CD8-positive, alpha-beta memory T cell (primary cell): Measurements from ENCODE around the gene DST. TPM values are rescaled to one million over a fixed set of nuclear protein-coding genes. Genes with fewer than 3 reads are reported as not detected.

Experiments
- CTCF ChIA-PET: fragments of 350-600 bp; sonication (Branson Sonifier 250); formaldehyde crosslinking; loops from one replicate; lab custom pipeline; 2021; ENCODE audit warnings: antibody characterized with exemption; lab: Charles Lee
- POLR2A ChIA-PET: fragments of 350-600 bp; sonication (Branson Sonifier 250); formaldehyde crosslinking; loops from one replicate; lab custom pipeline; 2021; ENCODE audit warnings: antibody characterized with exemption; lab: Charles Lee
- DNase-seq, 5 donors: peaks; one replicate each; pipeline versions ENCODE4 v3.0.0 to v3.0.0-alpha.2; 2020 to 2022; ENCODE audit warnings: mixed read lengths in 1 of 5
- H3K27ac ChIP-seq: one replicate; pipeline ENCODE4 v1.7.0; 2013; ENCODE audit warnings: low read depth, mild to moderate bottlenecking, low read length, moderate library complexity
- H3K27me3 ChIP-seq: 2 replicates; pipeline ENCODE4 v1.7.0; 2013; ENCODE audit warnings: low read length, mild to moderate bottlenecking; ENCODE audit not compliant: insufficient read depth, poor library complexity, severe bottlenecking
- H3K36me3 ChIP-seq: 2 replicates; pipeline ENCODE4 v1.7.0; 2013; ENCODE audit warnings: mild to moderate bottlenecking, low read length, moderate library complexity; ENCODE audit not compliant: insufficient read depth
- H3K4me1 ChIP-seq: 2 replicates; pipeline ENCODE4 v1.7.0; 2013; ENCODE audit warnings: mild to moderate bottlenecking, low read length, moderate library complexity; ENCODE audit not compliant: insufficient read depth
- H3K4me3 ChIP-seq: 2 replicates; pipeline ENCODE4 v1.7.0; 2013; ENCODE audit warnings: mild to moderate bottlenecking, low read length
- H3K9me3 ChIP-seq: 2 replicates; pipeline ENCODE4 v1.7.0; 2013; ENCODE audit warnings: mild to moderate bottlenecking, low read length
- H3K27ac Mint-ChIP-seq, 8 donors: one replicate each; pipeline ENCODE4 v1.8.0; 2020 to 2021; ENCODE audit warnings: mixed read lengths in 8 of 8, mild to moderate bottlenecking in 6 of 8, inconsistent platforms in 3 of 8, moderate library complexity in 3 of 8
- H3K27me3 Mint-ChIP-seq, 2 donors: one replicate each; pipeline ENCODE4 v1.8.0; 2020 to 2021; ENCODE audit warnings: mixed read lengths in 2 of 2, mild to moderate bottlenecking in 1 of 2, moderate library complexity in 1 of 2
- H3K36me3 Mint-ChIP-seq, 3 donors: one replicate each; pipeline ENCODE4 v1.8.0; 2020 to 2021; ENCODE audit warnings: mixed read lengths in 3 of 3, inconsistent platforms in 1 of 3, mild to moderate bottlenecking in 1 of 3
- H3K4me1 Mint-ChIP-seq, 3 donors: one replicate each; pipeline ENCODE4 v1.8.0; 2020 to 2021; ENCODE audit warnings: mixed read lengths in 3 of 3, inconsistent platforms in 1 of 3, mild to moderate bottlenecking in 1 of 3
- H3K4me3 Mint-ChIP-seq, 7 donors: one replicate each; pipeline ENCODE4 v1.8.0; 2020 to 2021; ENCODE audit warnings: mixed read lengths in 7 of 7, mild to moderate bottlenecking in 6 of 7, moderate library complexity in 4 of 7, inconsistent platforms in 2 of 7
- H3K9me3 Mint-ChIP-seq, 5 donors: one replicate each; pipeline ENCODE4 v1.8.0; 2020 to 2022; ENCODE audit warnings: mixed read lengths in 5 of 5, mild to moderate bottlenecking in 3 of 5, moderate library complexity in 2 of 5, inconsistent platforms in 1 of 5
- polyA plus RNA-seq: library from polyadenylated mRNA; unstranded; fragments of 300-500 nt; fragmentation: Illumina TruSeq; gene quantifications from one replicate; pipeline ENCODE4 v1.2.3, GENCODE V29; 2021
- total RNA-seq, 2 experiments: library from RNA; stranded (reverse); gene quantifications; one replicate each; pipeline ENCODE4 v1.2.3, GENCODE V29; 2021

Gene DST
- total and polyA plus RNA-seq, 3 experiments from 2014 or later: 0.95 to 1.9 (median 1.7) TPM

DNA sequence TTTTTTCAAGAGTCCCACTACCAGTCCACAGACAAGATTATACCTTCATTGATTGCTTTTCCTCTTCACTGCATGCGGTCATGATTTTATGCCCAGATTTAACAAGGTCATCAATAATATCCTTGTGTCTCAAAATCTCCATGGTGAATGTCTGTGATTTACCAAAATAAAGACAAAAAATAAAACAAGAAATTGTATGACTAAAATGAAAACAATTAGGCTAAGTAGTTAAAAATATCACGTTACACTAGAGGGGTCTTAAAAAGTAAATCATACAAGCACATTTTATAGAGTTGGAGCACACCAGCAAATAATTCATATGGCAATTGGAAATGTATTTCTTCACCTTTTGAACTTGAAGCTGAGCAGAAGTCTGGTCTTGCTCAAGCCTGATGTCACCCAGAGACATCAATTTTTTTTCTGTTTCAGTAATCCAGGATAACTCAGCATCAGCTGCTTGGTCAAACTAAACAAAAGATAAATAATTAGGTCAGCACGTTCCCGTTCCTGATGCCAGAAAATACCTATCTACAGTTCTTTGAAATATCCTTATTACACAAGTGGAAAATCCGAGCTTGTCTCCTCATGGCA is 125.4 kb downstream of the DST start:
- Histone ChIP-seq H3K4me3 (no peak overlapping the region), H3K36me3 (no peaks in the 10 kb centered on the region), H3K4me1 (no peaks in the 10 kb centered on the region), H3K9me3 (no peaks in the 10 kb centered on the region), H3K27me3 (no peaks in the 10 kb centered on the region), H3K27ac (no peak overlapping the region)
- DNase-seq: no peak
- no peaks in the 10 kb centered on the region for H3K27me3 Mint-ChIP-seq
- no peak overlapping the region for H3K27ac Mint-ChIP-seq
- CTCF ChIA-PET: no interaction called here
- no peak overlapping the region for H3K4me3 Mint-ChIP-seq
- H3K4me1 Mint-ChIP-seq: no peaks in the 10 kb centered on the region
- H3K36me3 Mint-ChIP-seq: no peaks in the 10 kb centered on the region
- peaks cover 3 to 8% (median 7%) of the 10 kb centered on the region in 5 donors for H3K9me3 Mint-ChIP-seq
- POLR2A ChIA-PET: no interaction called here

- Histone ChIP-seq H3K36me3 (no peaks in the 10 kb centered on the region), H3K4me3 (no peak overlapping the region), H3K27ac (no peak overlapping the region), H3K9me3 (no peaks in the 10 kb centered on the region), H3K27me3 (no peaks in the 10 kb centered on the region), H3K4me1 (no peaks in the 10 kb centered on the region)
- CTCF ChIA-PET: no interaction called here
- Mint-ChIP-seq H3K9me3 (peaks cover under 1 to 7% (median 5%) of the 10 kb centered on the region in 5 donors), H3K4me1 (no peaks in the 10 kb centered on the region), H3K27ac (no peak overlapping the region), H3K4me3 (no peak overlapping the region), H3K27me3 (no peaks in the 10 kb centered on the region), H3K36me3 (no peaks in the 10 kb centered on the region)
- DNase-seq: no peak
- POLR2A ChIA-PET: no interaction called here
Measured at GRCh38 chr6:56516003-56516402, 126.7 kb downstream of the DST start.

GRCh38 chr6:56515081-56515905 is 127.4 kb downstream of the DST start:
- no peak for DNase-seq
- Mint-ChIP-seq H3K27me3 (no peaks in the 10 kb centered on the region), H3K36me3 (no peaks in the 10 kb centered on the region), H3K4me1 (no peaks in the 10 kb centered on the region), H3K4me3 (no peak overlapping the region), H3K9me3 (peaks cover 0 to 7% (median 5%) of the 10 kb centered on the region in 5 donors), H3K27ac (no peak overlapping the region)
- Histone ChIP-seq H3K9me3 (no peaks in the 10 kb centered on the region), H3K4me1 (no peaks in the 10 kb centered on the region), H3K27ac (no peak overlapping the region), H3K4me3 (no peak overlapping the region), H3K27me3 (no peaks in the 10 kb centered on the region), H3K36me3 (no peaks in the 10 kb centered on the region)
- POLR2A ChIA-PET: no interaction called here
- CTCF ChIA-PET: no interaction called here

DNA sequence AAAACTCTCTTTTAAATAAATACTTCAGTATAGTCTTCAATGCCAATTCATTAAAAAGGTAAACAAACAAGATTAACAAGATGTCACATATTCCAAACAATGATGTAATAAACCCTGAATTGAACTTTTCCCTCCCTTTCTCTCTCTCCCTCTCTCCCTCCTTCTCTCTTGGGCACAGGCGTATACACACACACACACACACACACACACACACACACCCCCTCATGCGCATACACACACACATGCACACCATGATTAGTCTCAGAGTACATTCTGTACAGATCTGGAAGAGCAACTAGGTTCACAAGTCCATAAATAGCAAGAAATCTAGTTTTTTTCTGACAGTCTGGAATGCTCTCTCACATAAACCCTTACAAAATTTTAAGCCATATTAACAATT is 128.3 kb downstream of the DST start:
- Histone ChIP-seq H3K9me3 (no peaks in the 10 kb centered on the region), H3K27ac (no peak overlapping the region), H3K4me1 (no peaks in the 10 kb centered on the region), H3K4me3 (no peak overlapping the region), H3K27me3 (no peaks in the 10 kb centered on the region), H3K36me3 (no peaks in the 10 kb centered on the region)
- CTCF ChIA-PET: no interaction called here
- H3K27ac Mint-ChIP-seq: no peak overlapping the region
- POLR2A ChIA-PET: no interaction called here
- peaks cover 0 to 4% (median 0%) of the 10 kb centered on the region in 5 donors for H3K9me3 Mint-ChIP-seq
- DNase-seq: no peak
- no peak overlapping the region for H3K4me3 Mint-ChIP-seq
- H3K27me3 Mint-ChIP-seq: no peaks in the 10 kb centered on the region
- no peaks in the 10 kb centered on the region for H3K36me3 Mint-ChIP-seq
- no peaks in the 10 kb centered on the region for H3K4me1 Mint-ChIP-seq

- H3K9me3 Mint-ChIP-seq: peaks cover 0 to 1% (median 0%) of the 10 kb centered on the region in 5 donors
- DNase-seq: no peak
- no peaks in the 10 kb centered on the region for H3K36me3 Mint-ChIP-seq
- no peaks in the 10 kb centered on the region for H3K4me1 Mint-ChIP-seq
- Histone ChIP-seq H3K27me3 (no peaks in the 10 kb centered on the region), H3K27ac (no peak overlapping the region), H3K4me3 (no peak overlapping the region), H3K36me3 (no peaks in the 10 kb centered on the region), H3K9me3 (no peaks in the 10 kb centered on the region), H3K4me1 (no peaks in the 10 kb centered on the region)
- CTCF ChIA-PET: no interaction called here
- no peaks in the 10 kb centered on the region for H3K27me3 Mint-ChIP-seq
- POLR2A ChIA-PET: no interaction called here
- H3K27ac Mint-ChIP-seq: no peak overlapping the region
- no peak overlapping the region for H3K4me3 Mint-ChIP-seq
Measured at GRCh38 chr6:56513631-56514030, 129.1 kb downstream of the DST start.

DNA sequence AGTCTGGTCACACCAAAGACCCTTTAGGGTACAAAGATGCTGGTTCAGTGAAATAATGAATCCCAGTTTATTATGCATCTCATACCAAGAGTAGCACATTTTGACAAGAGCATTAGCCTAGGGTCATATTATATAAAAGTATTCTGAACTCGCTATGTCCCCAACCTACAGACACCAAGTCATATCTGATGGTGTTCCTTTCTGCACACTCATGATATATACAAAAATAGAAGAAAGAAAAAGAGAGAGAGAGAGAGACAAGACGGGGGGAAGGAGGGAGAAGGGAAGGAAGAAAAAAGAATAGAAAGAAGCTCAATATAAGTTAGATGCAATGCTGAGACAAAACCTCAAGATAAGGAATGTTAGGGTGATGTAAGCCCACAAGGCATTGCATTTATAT is 131.1 kb downstream of the DST start:
- no peak for DNase-seq
- ChIA-PET POLR2A (no interaction called here), CTCF (no interaction called here)
- Histone ChIP-seq H3K4me3 (no peak overlapping the region), H3K27me3 (no peaks in the 10 kb centered on the region), H3K36me3 (no peaks in the 10 kb centered on the region), H3K9me3 (no peaks in the 10 kb centered on the region), H3K27ac (no peak overlapping the region), H3K4me1 (no peaks in the 10 kb centered on the region)
- Mint-ChIP-seq H3K36me3 (no peaks in the 10 kb centered on the region), H3K4me3 (no peak overlapping the region), H3K27ac (no peak overlapping the region), H3K9me3 (peaks cover 0 to 1% (median 0%) of the 10 kb centered on the region in 5 donors), H3K4me1 (no peaks in the 10 kb centered on the region), H3K27me3 (no peaks in the 10 kb centered on the region)

DNA sequence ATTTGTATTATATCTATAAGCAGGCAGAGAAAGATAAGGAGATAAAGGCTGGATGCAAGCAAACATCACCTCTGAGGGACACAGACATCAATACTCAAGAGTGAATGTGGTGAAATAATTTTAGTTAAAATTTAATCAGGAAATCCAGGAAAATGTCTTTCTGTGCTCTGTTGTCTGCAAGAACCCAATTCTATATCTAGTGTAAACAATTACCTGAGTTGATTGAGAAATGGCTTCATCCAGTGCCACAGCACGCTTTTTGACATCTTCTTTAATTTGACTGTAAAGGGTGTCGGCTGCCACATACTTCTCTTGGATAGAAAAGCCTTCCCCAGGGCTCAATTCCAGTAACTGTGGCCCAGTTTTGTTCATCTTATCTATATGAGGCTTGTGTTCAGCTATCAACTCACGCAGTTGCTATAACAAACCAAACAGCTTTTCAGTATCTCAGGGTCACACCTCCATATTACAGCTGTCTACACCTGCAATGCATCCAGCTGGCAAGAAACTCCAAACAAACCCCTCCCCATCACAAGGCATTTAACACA is 131.6 kb downstream of the DST start:
- Histone ChIP-seq H3K36me3 (no peaks in the 10 kb centered on the region), H3K4me1 (no peaks in the 10 kb centered on the region), H3K4me3 (no peak overlapping the region), H3K27me3 (no peaks in the 10 kb centered on the region), H3K27ac (no peak overlapping the region), H3K9me3 (no peaks in the 10 kb centered on the region)
- CTCF ChIA-PET: no interaction called here
- no peaks in the 10 kb centered on the region for H3K36me3 Mint-ChIP-seq
- H3K9me3 Mint-ChIP-seq: peaks cover 0 to 1% (median 0%) of the 10 kb centered on the region in 5 donors
- H3K4me3 Mint-ChIP-seq: no peak overlapping the region
- no peaks in the 10 kb centered on the region for H3K4me1 Mint-ChIP-seq
- no peaks in the 10 kb centered on the region for H3K27me3 Mint-ChIP-seq
- H3K27ac Mint-ChIP-seq: no peak overlapping the region
- POLR2A ChIA-PET: no interaction called here
- DNase-seq: no peak

- Mint-ChIP-seq H3K27ac (no peak overlapping the region), H3K4me3 (no peak overlapping the region), H3K27me3 (no peaks in the 10 kb centered on the region), H3K4me1 (no peaks in the 10 kb centered on the region), H3K9me3 (peaks cover 0 to 1% (median 0%) of the 10 kb centered on the region in 5 donors), H3K36me3 (no peaks in the 10 kb centered on the region)
- H3K4me1 ChIP-seq: no peaks in the 10 kb centered on the region
- no peak overlapping the region for H3K4me3 ChIP-seq
- H3K9me3 ChIP-seq: no peaks in the 10 kb centered on the region
- POLR2A ChIA-PET: no interaction called here
- no peak for DNase-seq
- no peaks in the 10 kb centered on the region for H3K36me3 ChIP-seq
- no peak overlapping the region for H3K27ac ChIP-seq
- CTCF ChIA-PET: no interaction called here
- H3K27me3 ChIP-seq: no peaks in the 10 kb centered on the region
Measured at GRCh38 chr6:56509031-56509430, 133.7 kb downstream of the DST start.
